Measurements from ENCODE around the gene KRTAP10-8. TPM values are rescaled to one million over a fixed set of nuclear protein-coding genes. Genes with fewer than 3 reads are reported as not detected.

Gene KRTAP10-8
- total and polyA plus RNA-seq, 2 experiments from 2014 or later: not detected

DNA sequence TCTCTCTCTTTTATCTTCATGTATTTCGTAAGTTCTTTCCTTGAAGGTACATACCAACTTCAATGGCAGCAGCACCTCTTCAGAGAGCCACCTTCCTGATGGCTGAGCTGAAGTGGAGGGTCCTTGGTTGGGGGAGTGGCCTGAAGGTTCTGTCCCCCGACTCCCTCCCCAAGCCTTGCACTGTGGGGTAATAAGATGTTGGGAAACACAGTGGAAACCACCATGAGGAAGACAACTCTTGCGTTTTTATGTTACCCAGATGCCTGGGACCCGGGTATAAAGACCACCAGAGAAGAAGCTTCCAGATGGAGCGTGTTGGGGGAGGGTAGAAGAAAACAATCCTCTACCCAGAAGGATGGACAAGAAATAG, 46.6 kb downstream of the KRTAP10-8 start:
- peaks cover 31% of the 10 kb centered on the region for H3K4me1 ChIP-seq (ENCODE audit: insufficient read depth)
- Mint-ChIP-seq H3K4me1 (peaks cover 30% of the 10 kb centered on the region), H3K27ac (no peak overlapping the region), H3K9me3 (peaks cover 18% of the 10 kb centered on the region), H3K27me3 (ENCODE audit: insufficient read depth, low read depth, poor library complexity) (peaks cover 8% of the 10 kb centered on the region), H3K4me3 (no peak overlapping the region), H3K36me3 (ENCODE audit: low read depth) (peaks cover 9% of the 10 kb centered on the region; the same call in 2 of the 3 replicates)
- no peak for DNase-seq (ENCODE audit: low spot score)
- H3F3A ChIP-seq (replicated peaks; ENCODE audit: low read depth): 0 out of 2 replicates have a peak, but pooled peaks cover 3% of the 10 kb centered on the region
- no peaks in the 10 kb centered on the region for H3K27me3 ChIP-seq (ENCODE audit: insufficient read depth)
- H3K27ac ChIP-seq (ENCODE audit: low read depth): no peak overlapping the region
- no peak for TF ChIP-seq NANOG (IDR thresholded peaks at IDR 0.05; ENCODE audit: borderline replicate concordance)
- no peak for TF ChIP-seq JUNB (IDR thresholded peaks at IDR 0.05; ENCODE audit: unreplicated experiment)
- TF ChIP-seq CREB1 (CRISPR knock-in tag; IDR thresholded peaks at IDR 0.05; ENCODE audit: low read depth): no peak
- TF ChIP-seq ZNF331 (CRISPR knock-in tag; IDR thresholded peaks at IDR 0.05; ENCODE audit: low read depth): no peak
- no peak for TF ChIP-seq EZH2phosphoT487 (IDR thresholded peaks at IDR 0.05; ENCODE audit: unreplicated experiment)
- H3K4me3 ChIP-seq: no peak overlapping the region
- H3K36me3 ChIP-seq (ENCODE audit: insufficient read depth): no peaks in the 10 kb centered on the region
- 0 out of 2 replicates have a peak overlapping the region, but pooled peaks have one; percentile 47 for H3K4me2 ChIP-seq
- no peaks in the 10 kb centered on the region for H4K20me1 ChIP-seq (replicated peaks; ENCODE audit: insufficient read depth)
- peak overlapping the region; percentile 86 for H2AFZ ChIP-seq
- H3K9me2 ChIP-seq (ENCODE audit: insufficient read depth): no peaks in the 10 kb centered on the region
- no peaks in the 10 kb centered on the region for H3K79me2 ChIP-seq (replicated peaks; ENCODE audit: insufficient read depth)
- ATAC-seq: no peak

DNA sequence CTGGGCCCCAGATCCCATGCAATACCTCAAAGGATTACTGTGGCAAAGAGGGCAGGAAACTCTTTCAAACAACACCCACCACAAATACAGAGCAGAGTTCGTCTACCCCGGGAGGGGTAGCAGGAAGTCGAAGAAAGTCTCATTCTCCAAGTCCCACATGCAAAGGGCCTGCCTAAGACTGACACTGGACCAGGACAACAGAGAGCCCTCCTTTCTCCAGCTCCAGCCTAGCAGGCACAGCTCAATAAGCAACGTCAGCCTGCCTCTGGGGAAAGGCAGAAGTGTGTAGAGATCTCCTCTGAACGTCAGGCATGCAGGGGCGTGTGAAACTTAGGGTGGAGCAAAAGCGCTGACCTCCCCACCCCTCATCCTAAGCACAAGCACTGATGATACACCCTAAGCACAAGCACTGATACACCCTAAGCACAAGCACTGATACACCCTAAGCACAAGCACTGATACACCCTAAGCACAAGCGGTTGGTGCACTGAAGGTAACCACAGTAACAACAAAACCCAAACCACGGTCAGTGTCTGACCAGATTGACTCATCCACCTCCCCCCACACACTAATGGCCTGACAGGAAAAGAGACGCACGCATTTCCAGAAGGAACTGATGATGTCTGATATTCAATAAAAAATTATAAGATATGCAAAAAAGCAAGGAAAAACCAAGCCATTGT, 47.2 kb downstream of the KRTAP10-8 start:
- no peak overlapping the region for H3K4me3 Mint-ChIP-seq

More for the DNA sequence above, 47.2 kb downstream of the KRTAP10-8 start:
- Mint-ChIP-seq H3K4me1 (peaks cover 30% of the 10 kb centered on the region), H3K36me3 (ENCODE audit: low read depth) (peaks cover 9% of the 10 kb centered on the region; the same call in 2 of the 3 replicates), H3K27ac (peak overlapping the region; percentile 47; the same call in 1 of the 2 replicates), H3K27me3 (ENCODE audit: insufficient read depth, low read depth, poor library complexity) (peaks cover 8% of the 10 kb centered on the region), H3K9me3 (peaks cover 18% of the 10 kb centered on the region)
- peak; percentile 36 for ATAC-seq
- no peaks in the 10 kb centered on the region for H3K36me3 ChIP-seq (ENCODE audit: insufficient read depth)
- TF ChIP-seq, protein P1, sequence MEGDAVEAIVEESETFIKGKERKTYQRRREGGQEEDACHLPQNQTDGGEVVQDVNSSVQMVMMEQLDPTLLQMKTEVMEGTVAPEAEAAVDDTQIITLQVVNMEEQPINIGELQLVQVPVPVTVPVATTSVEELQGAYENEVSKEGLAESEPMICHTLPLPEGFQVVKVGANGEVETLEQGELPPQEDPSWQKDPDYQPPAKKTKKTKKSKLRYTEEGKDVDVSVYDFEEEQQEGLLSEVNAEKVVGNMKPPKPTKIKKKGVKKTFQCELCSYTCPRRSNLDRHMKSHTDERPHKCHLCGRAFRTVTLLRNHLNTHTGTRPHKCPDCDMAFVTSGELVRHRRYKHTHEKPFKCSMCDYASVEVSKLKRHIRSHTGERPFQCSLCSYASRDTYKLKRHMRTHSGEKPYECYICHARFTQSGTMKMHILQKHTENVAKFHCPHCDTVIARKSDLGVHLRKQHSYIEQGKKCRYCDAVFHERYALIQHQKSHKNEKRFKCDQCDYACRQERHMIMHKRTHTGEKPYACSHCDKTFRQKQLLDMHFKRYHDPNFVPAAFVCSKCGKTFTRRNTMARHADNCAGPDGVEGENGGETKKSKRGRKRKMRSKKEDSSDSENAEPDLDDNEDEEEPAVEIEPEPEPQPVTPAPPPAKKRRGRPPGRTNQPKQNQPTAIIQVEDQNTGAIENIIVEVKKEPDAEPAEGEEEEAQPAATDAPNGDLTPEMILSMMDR (conservative IDR thresholded peaks at IDR 0.05; ENCODE audit: low read depth in 2 of 2): no peak
- TF ChIP-seq ZNF331 (CRISPR knock-in tag; IDR thresholded peaks at IDR 0.05; ENCODE audit: low read depth): no peak
- TF ChIP-seq CREB1 (CRISPR knock-in tag; IDR thresholded peaks at IDR 0.05; ENCODE audit: low read depth): no peak
- TF ChIP-seq, protein P2, sequence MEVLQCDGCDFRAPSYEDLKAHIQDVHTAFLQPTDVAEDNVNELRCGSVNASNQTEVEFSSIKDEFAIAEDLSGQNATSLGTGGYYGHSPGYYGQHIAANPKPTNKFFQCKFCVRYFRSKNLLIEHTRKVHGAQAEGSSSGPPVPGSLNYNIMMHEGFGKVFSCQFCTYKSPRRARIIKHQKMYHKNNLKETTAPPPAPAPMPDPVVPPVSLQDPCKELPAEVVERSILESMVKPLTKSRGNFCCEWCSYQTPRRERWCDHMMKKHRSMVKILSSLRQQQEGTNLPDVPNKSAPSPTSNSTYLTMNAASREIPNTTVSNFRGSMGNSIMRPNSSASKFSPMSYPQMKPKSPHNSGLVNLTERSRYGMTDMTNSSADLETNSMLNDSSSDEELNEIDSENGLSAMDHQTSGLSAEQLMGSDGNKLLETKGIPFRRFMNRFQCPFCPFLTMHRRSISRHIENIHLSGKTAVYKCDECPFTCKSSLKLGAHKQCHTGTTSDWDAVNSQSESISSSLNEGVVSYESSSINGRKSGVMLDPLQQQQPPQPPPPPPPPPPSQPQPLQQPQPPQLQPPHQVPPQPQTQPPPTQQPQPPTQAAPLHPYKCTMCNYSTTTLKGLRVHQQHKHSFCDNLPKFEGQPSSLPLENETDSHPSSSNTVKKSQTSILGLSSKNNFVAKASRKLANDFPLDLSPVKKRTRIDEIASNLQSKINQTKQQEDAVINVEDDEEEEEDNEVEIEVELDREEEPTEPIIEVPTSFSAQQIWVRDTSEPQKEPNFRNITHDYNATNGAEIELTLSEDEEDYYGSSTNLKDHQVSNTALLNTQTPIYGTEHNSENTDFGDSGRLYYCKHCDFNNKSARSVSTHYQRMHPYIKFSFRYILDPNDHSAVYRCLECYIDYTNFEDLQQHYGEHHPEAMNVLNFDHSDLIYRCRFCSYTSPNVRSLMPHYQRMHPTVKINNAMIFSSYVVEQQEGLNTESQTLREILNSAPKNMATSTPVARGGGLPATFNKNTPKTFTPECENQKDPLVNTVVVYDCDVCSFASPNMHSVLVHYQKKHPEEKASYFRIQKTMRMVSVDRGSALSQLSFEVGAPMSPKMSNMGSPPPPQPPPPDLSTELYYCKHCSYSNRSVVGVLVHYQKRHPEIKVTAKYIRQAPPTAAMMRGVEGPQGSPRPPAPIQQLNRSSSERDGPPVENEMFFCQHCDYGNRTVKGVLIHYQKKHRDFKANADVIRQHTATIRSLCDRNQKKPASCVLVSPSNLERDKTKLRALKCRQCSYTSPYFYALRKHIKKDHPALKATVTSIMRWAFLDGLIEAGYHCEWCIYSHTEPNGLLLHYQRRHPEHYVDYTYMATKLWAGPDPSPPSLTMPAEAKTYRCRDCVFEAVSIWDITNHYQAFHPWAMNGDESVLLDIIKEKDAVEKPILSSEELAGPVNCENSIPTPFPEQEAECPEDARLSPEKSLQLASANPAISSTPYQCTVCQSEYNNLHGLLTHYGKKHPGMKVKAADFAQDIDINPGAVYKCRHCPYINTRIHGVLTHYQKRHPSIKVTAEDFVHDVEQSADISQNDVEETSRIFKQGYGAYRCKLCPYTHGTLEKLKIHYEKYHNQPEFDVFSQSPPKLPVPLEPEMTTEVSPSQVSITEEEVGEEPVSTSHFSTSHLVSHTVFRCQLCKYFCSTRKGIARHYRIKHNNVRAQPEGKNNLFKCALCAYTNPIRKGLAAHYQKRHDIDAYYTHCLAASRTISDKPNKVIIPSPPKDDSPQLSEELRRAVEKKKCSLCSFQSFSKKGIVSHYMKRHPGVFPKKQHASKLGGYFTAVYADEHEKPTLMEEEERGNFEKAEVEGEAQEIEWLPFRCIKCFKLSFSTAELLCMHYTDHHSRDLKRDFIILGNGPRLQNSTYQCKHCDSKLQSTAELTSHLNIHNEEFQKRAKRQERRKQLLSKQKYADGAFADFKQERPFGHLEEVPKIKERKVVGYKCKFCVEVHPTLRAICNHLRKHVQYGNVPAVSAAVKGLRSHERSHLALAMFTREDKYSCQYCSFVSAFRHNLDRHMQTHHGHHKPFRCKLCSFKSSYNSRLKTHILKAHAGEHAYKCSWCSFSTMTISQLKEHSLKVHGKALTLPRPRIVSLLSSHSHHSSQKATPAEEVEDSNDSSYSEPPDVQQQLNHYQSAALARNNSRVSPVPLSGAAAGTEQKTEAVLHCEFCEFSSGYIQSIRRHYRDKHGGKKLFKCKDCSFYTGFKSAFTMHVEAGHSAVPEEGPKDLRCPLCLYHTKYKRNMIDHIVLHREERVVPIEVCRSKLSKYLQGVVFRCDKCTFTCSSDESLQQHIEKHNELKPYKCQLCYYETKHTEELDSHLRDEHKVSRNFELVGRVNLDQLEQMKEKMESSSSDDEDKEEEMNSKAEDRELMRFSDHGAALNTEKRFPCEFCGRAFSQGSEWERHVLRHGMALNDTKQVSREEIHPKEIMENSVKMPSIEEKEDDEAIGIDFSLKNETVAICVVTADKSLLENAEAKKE (CRISPR knock-in tag; IDR thresholded peaks at IDR 0.05): no peak
- H2AFZ ChIP-seq: peak overlapping the region; percentile 86
- H3K79me2 ChIP-seq (replicated peaks; ENCODE audit: insufficient read depth): no peaks in the 10 kb centered on the region
- H4K20me1 ChIP-seq (replicated peaks; ENCODE audit: insufficient read depth): no peaks in the 10 kb centered on the region
- no peak overlapping the region for H3K27ac ChIP-seq (ENCODE audit: low read depth)
- no peak for DNase-seq (ENCODE audit: low spot score)
- peak overlapping the region; percentile 47; the same call in 1 of the 2 replicates for H3K4me2 ChIP-seq
- H3K27me3 ChIP-seq (ENCODE audit: insufficient read depth): no peaks in the 10 kb centered on the region
- peaks cover 31% of the 10 kb centered on the region for H3K4me1 ChIP-seq (ENCODE audit: insufficient read depth)
- H3K4me3 ChIP-seq: no peak overlapping the region
- H3F3A ChIP-seq (replicated peaks; ENCODE audit: low read depth): 0 out of 2 replicates have a peak, but pooled peaks cover 3% of the 10 kb centered on the region
- no peaks in the 10 kb centered on the region for H3K9me2 ChIP-seq (ENCODE audit: insufficient read depth)
